ENCODE results near the gene PADI4. TPM values are rescaled to one million over a fixed set of nuclear protein-coding genes. Genes with fewer than 3 reads are reported as not detected.

Gene PADI4
- total and polyA plus RNA-seq, 2 of the 8 experiments (the other 6 are each of a cell fraction or from before 2014, with no cell fraction given) = 0.29 TPM; not detected in 1

GRCh38 chr1:17352419-17352909, 44.5 kb downstream of the PADI4 start:
- Histone ChIP-seq H4K91ac (replicated peaks; ENCODE audit: insufficient read length, low read length) (no peak overlapping the region), H3K18ac (ENCODE audit: extremely low read depth, low read length) (no peak overlapping the region), H3K4me3 (ENCODE audit: extremely low read depth in 1 of 4, insufficient read depth in 2 of 4, low read depth in 3 of 4, low read length in 4 of 4) (no peak overlapping the region), H2AK5ac (ENCODE audit: low read depth, low read length) (no peak overlapping the region; the same call in 1 of the 2 replicates), H2BK120ac (replicated peaks; ENCODE audit: low read depth, low read length) (no peak overlapping the region), H2BK20ac (ENCODE audit: low read length) (no peak overlapping the region; the same call in 1 of the 2 replicates), H2AFZ (ENCODE audit: low read length) (no peak overlapping the region), H3K14ac (ENCODE audit: insufficient read length) (no peak overlapping the region), H3K4me1 (replicated peaks in 1 of 4; ENCODE audit: control insufficient read depth in 3 of 4, insufficient read depth in 4 of 4, low read length in 3 of 4) (peaks cover 0 to 5% (median 1%) of the 10 kb centered on the region in 4 experiments; a peak in 1 of 7 replicates), H2BK12ac (ENCODE audit: low read depth, low read length) (0 out of 2 replicates have a peak overlapping the region, but pooled peaks have one; percentile 39), H3K9ac (replicated peaks in 1 of 4; ENCODE audit: extremely low read depth in 1 of 4, low read depth in 3 of 4, low read length in 3 of 4) (no peak overlapping the region), H2BK5ac (ENCODE audit: low read depth, low read length) (no peak overlapping the region), H3K4me2 (ENCODE audit: insufficient read depth in 1 of 2, low read depth in 2 of 2, low read length in 2 of 2) (no peak overlapping the region), H3K79me1 (ENCODE audit: low read depth, low read length) (no peaks in the 10 kb centered on the region), H2BK15ac (ENCODE audit: low read length) (0 out of 2 replicates have a peak overlapping the region, but pooled peaks have one; percentile 16), H3K27ac (ENCODE audit: low read depth, low read length) (no peak overlapping the region), H4K20me1 (replicated peaks in 1 of 2; ENCODE audit: control insufficient read depth in 1 of 2, insufficient read depth in 2 of 2, low read length in 2 of 2) (peaks cover 0 to 2% of the 10 kb centered on the region in 2 experiments), H4K8ac (ENCODE audit: extremely low read depth, insufficient read depth, low read length) (no peak overlapping the region), H3K23ac (ENCODE audit: insufficient read length) (no peak overlapping the region), H3K79me2 (ENCODE audit: control insufficient read depth in 1 of 2, insufficient read depth in 2 of 2, low read length in 2 of 2) (no peaks in the 10 kb centered on the region), H3K9me3 (ENCODE audit: insufficient read depth in 2 of 2, low read depth in 1 of 2, low read length in 1 of 2) (no peaks in the 10 kb centered on the region), H3K23me2 (ENCODE audit: low read depth, low read length) (no peaks in the 10 kb centered on the region), H3K27me3 (replicated peaks in 1 of 4; ENCODE audit: control insufficient read depth in 3 of 4, extremely low read depth in 1 of 4, insufficient read depth in 3 of 4, low read length in 3 of 4) (no peaks in the 10 kb centered on the region), H3K56ac (replicated peaks; ENCODE audit: insufficient read length, low read depth, low read length) (no peak overlapping the region), H3K4ac (replicated peaks; ENCODE audit: insufficient read length, low read depth, low read length) (no peak overlapping the region), H4K5ac (ENCODE audit: insufficient read length, low read depth, low read length) (no peak overlapping the region), H3K36me3 (ENCODE audit: control insufficient read depth in 2 of 4, insufficient read depth in 4 of 4, low read length in 3 of 4) (no peaks in the 10 kb centered on the region)
- FAIRE-seq (no peak), DNase-seq (ENCODE audit: low read depth in 1 of 2, low spot score in 2 of 2) (no peak)
- ChIA-PET POLR2A (ENCODE audit: partially characterized antibody) (no interaction called here), CTCF (ENCODE audit: partially characterized antibody) (no interaction called here)
- 87% methylated on average over 8 of the region's 8 CpGs; no CpG with 5 or more reads in 1 of the 2 experiments for WGBS, 2 experiments (ENCODE audit: extremely low coverage in 1 of 2, insufficient coverage in 1 of 2, insufficient read length in 1 of 2, insufficient replicate concordance in 2 of 2, low coverage in 1 of 2, low lambda C conversion rate in 2 of 2, missing lambda C conversion rate in 1 of 2)
- TF ChIP-seq CEBPB (IDR thresholded peaks at IDR 0.05; ENCODE audit: low read depth, low read length) = no peak
- TF ChIP-seq JUND (IDR thresholded peaks at IDR 0.05; ENCODE audit: low read length) = no peak
- no peak for TF ChIP-seq SIX5 (IDR thresholded peaks at IDR 0.05; ENCODE audit: low read depth, low read length)
- no peak for TF ChIP-seq HDAC6 (IDR thresholded peaks at IDR 0.05; ENCODE audit: low read depth, low read length)
- no peak for TF ChIP-seq CHD2 (IDR thresholded peaks at IDR 0.05; ENCODE audit: low read length)
- no peak for TF ChIP-seq SAP30 (IDR thresholded peaks at IDR 0.05; ENCODE audit: insufficient read depth, insufficient replicate concordance, low read length)
- TF ChIP-seq TAF7 (optimal IDR thresholded peaks at IDR 0.05; ENCODE audit: borderline replicate concordance, low read depth, low read length) = no peak
- no peak for TF ChIP-seq SP1 (IDR thresholded peaks at IDR 0.05; ENCODE audit: low read depth, low read length)
- TF ChIP-seq CBX8 (IDR thresholded peaks at IDR 0.05; ENCODE audit: borderline replicate concordance, low read depth, low read length) = no peak
- TF ChIP-seq TCF12 (IDR thresholded peaks at IDR 0.05; ENCODE audit: low read depth, low read length) = no peak
- TF ChIP-seq POLR2AphosphoS5 (IDR thresholded peaks at IDR 0.05; ENCODE audit: low read depth, low read length) = no peak
- TF ChIP-seq PHF8 (conservative IDR thresholded peaks at IDR 0.05; ENCODE audit: low read depth, low read length) = no peak
- TF ChIP-seq CHD1 (IDR thresholded peaks at IDR 0.05; ENCODE audit: low read depth, low read length) = no peak
- no peak for TF ChIP-seq GTF2F1 (IDR thresholded peaks at IDR 0.05; ENCODE audit: borderline replicate concordance, low read depth, low read length)

All from H1 (cell line).